Prostate gland (tissue), 2 donors: ENCODE measurements around the gene RNF220. TPM values are rescaled to one million over a fixed set of nuclear protein-coding genes. Genes with fewer than 3 reads are reported as not detected.

Experiments used
- DNase-seq: peaks from one replicate; pipeline ENCODE4 v3.0.0-alpha.2; 2019; ENCODE audit warnings: low spot score
- H3K27ac ChIP-seq, 2 donors: fragments of 200-600 bp; sonication (generic); 2 replicates each; pipeline ENCODE4 v1.5.1; 2017 to 2019
- H3K27me3 ChIP-seq: fragments of 200-600 bp; sonication (generic); replicated peaks from 2 replicates; pipeline ENCODE4 v1.5.1; 2019; ENCODE audit not compliant: insufficient read depth
- H3K36me3 ChIP-seq, 2 donors: fragments of 200-600 bp; sonication (generic); 1 replicate in 1 of 2; 2 replicates in 1 of 2; pipeline versions ENCODE4 v1.5.1 to v1.8.1; 2017 to 2019
- H3K4me1 ChIP-seq: fragments of 200-600 bp; sonication (generic); replicated peaks from 2 replicates; pipeline ENCODE4 v1.5.1; 2019
- H3K4me3 ChIP-seq, 2 donors: fragments of 200-600 bp; sonication (generic); 2 replicates each; pipeline ENCODE4 v1.5.1; 2017 to 2019
- H3K9me3 ChIP-seq: fragments of 200-600 bp; sonication (generic); 2 replicates; pipeline ENCODE4 v1.5.1; 2017
- POLR2A ChIP-seq: fragments of 450-650 bp; IDR thresholded peaks from one replicate; pipeline ENCODE4 v1.6.1; 2016; ENCODE audit warnings: antibody characterized with exemption, mild to moderate bottlenecking
- POLR2AphosphoS5 ChIP-seq: sonication (generic); formaldehyde crosslinking; IDR thresholded peaks from one replicate; pipeline ENCODE4 v1.6.1; 2017; ENCODE audit warnings: antibody characterized with exemption
- WGBS: methylation state at CpG from one replicate; pipeline ENCODE4 v1.1.5; 2018; 5-methylcytosine and 5-hydroxymethylcytosine counted together
- intact Hi-C: fragments of 100-400 bp; cut with DNase I; formaldehyde crosslinking; loops from one replicate; pipeline ENCODE4 v1.14.2; 2022
- total RNA-seq, 2 donors: library from RNA; depleted of rRNA; stranded (reverse); fragments of >200 nt; gene quantifications; one replicate each; pipeline ENCODE4 v1.1.0, GENCODE V29; 2016
- TF ChIP-seq, protein P1 (sequence below), 4 experiments: fragments of 200-600 bp in 2 of 4; fragments of 450-650 bp in 2 of 4; sonication (generic) in 2 of 4; IDR thresholded peaks; 1 replicate in 3 of 4; 2 replicates in 1 of 4; pipeline ENCODE4 v1.5.1; 2016 to 2019; ENCODE audit warnings: antibody characterized with exemption in 4 of 4, mild to moderate bottlenecking in 2 of 4, moderate library complexity in 2 of 4

The RNF220 gene
- total RNA-seq, 2 donors from 2014 or later, result 116 to 147 TPM

DNA sequence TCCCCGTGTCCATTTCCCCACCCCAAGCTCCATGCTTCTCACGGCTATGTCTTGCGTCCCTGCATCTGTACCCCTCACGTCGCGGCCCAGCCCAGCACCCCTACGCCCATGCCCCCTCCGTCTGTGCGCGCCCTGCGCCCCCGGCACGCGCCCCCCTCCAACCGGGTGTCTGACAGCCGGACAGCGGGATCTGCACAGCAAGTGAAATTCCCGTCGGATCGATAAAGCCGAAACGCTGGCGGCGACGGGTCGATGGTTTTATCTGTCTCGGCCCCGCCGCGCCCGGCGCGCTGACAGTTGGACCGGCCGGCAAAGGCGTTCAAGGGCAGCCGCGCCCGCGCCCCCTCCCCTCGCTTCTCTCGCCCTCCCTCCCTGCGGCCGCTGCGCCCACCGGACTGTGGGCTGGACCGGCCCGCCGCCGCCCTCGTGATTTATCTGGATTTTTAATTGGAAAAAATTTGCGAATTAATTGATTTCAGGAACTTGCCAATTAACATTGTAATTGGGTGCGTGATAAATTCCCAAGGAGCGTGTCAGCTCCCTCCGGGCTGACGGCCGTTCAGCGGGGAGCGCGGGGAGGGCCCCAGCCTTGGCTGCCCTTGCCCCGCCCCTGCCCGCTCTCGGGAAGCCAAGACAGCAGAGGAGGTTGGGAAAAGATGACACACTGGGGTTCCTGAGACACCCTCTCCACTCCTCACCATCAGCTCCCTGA is 212.1 kb downstream of the RNF220 start:
- Histone ChIP-seq H3K4me1 (no peaks in the 10 kb centered on the region), H3K27ac (no peak overlapping the region), H3K27me3 (no peaks in the 10 kb centered on the region), H3K9me3 (no peaks in the 10 kb centered on the region), H3K4me3 (peak overlapping the region; percentile 14 to 21), H3K36me3 (no peaks in the 10 kb centered on the region)
- intact Hi-C loops, result no loop called here
- no peak for DNase-seq
- TF ChIP-seq, protein P1, sequence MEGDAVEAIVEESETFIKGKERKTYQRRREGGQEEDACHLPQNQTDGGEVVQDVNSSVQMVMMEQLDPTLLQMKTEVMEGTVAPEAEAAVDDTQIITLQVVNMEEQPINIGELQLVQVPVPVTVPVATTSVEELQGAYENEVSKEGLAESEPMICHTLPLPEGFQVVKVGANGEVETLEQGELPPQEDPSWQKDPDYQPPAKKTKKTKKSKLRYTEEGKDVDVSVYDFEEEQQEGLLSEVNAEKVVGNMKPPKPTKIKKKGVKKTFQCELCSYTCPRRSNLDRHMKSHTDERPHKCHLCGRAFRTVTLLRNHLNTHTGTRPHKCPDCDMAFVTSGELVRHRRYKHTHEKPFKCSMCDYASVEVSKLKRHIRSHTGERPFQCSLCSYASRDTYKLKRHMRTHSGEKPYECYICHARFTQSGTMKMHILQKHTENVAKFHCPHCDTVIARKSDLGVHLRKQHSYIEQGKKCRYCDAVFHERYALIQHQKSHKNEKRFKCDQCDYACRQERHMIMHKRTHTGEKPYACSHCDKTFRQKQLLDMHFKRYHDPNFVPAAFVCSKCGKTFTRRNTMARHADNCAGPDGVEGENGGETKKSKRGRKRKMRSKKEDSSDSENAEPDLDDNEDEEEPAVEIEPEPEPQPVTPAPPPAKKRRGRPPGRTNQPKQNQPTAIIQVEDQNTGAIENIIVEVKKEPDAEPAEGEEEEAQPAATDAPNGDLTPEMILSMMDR (IDR thresholded peaks at IDR 0.05), result no peak
- no peak for TF ChIP-seq POLR2A
- no peak for TF ChIP-seq POLR2AphosphoS5
- 24% methylated on average over 63 of the region's 63 CpGs for WGBS

DNA sequence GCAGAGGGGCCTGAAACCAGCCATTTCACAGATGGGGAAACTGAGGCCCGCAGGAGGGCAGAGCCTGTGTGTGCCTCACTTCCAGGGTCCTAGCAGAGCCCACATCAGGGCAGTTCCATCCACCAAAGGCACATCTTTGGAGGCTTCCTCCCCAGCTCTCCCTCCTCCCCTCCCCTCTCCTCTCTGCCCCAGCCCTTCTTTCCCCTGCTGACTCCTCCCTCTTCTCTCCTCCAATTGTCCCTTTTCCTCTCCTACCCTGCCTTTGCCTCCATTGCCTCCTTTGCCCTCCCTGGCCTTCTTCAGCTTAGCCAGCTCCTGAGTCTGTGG is 212.6 kb downstream of the RNF220 start:
- H3K9me3 ChIP-seq, result no peaks in the 10 kb centered on the region
- no peaks in the 10 kb centered on the region for H3K36me3 ChIP-seq
- H3K4me1 ChIP-seq, result no peaks in the 10 kb centered on the region
- 100% methylated on average over 1 of the region's 1 CpG for WGBS
- DNase-seq, result no peak
- intact Hi-C loops, result no loop called here
- no peak overlapping the region for H3K27ac ChIP-seq
- no peaks in the 10 kb centered on the region for H3K27me3 ChIP-seq
- no peak for TF ChIP-seq POLR2AphosphoS5
- no peak for TF ChIP-seq POLR2A
- TF ChIP-seq, protein P1 (IDR thresholded peaks at IDR 0.05), result no peak
- no peak overlapping the region for H3K4me3 ChIP-seq

DNA sequence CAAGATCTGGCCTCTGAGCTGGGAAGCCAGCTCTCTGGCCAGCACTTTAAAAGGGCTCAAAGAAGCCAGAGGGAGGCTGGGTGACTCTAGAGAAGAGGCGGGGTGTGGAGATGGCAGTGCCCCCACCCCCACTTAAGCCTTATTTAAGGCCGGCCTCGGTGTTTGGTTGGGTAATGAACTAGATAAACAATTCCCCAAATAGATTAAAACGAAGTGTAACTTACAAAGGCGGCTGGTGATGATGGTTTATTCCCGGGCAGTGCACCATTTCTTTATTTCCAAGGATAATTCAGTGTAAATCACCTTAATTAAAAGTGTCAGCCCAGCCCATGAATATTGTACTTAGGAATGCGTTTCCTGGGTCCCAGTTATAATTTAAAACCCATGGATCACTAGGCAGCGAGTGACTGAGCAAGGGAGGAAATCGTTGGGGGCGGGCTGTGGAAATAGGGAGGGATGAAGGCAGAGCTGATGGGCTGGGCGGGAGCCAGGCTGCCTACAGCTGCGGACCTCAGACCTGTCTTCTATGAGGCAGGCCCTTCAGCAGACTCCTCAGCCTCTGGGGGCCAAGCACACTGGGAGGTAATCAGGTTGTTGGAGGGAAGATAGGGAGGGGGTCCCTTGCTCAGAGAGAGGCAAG is 214.3 kb downstream of the RNF220 start:
- no peak overlapping the region for H3K27ac ChIP-seq
- H3K9me3 ChIP-seq, result no peaks in the 10 kb centered on the region
- intact Hi-C loops, result no loop called here
- H3K27me3 ChIP-seq, result no peaks in the 10 kb centered on the region
- WGBS, result 59% methylated on average over 12 of the region's 12 CpGs
- H3K4me3 ChIP-seq, result no peak overlapping the region
- TF ChIP-seq, protein P1 (IDR thresholded peaks at IDR 0.05), result no peak
- TF ChIP-seq POLR2A (no peak), POLR2AphosphoS5 (no peak)
- H3K36me3 ChIP-seq, result no peaks in the 10 kb centered on the region
- H3K4me1 ChIP-seq, result no peaks in the 10 kb centered on the region
- DNase-seq, result no peak

DNA sequence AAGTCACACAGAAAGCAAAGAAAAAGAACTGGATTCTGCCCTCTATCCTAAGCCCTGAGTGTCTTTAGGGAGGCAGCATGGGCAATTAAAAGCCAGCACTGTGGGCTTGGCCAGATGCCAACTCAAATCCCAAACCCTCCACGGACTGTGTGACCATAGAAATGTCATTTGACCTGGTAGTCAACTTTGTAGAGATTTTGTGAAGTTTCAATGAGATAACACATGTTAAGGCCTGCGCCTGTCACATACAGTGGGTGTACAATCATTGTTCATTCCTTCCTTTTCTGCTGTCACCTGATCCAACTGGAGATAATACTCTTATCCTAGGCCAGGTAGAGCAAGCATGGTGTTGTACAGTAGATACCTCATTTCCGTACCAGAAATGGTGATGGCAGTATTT is 215.0 kb downstream of the RNF220 start:
- H3K4me1 ChIP-seq, result no peaks in the 10 kb centered on the region
- WGBS, result 68% methylated on average over 3 of the region's 3 CpGs
- H3K4me3 ChIP-seq, result no peak overlapping the region
- no peak overlapping the region for H3K27ac ChIP-seq
- TF ChIP-seq POLR2AphosphoS5 (no peak), POLR2A (no peak)
- TF ChIP-seq, protein P1 (IDR thresholded peaks at IDR 0.05), result no peak
- no peak for DNase-seq
- H3K36me3 ChIP-seq, result no peaks in the 10 kb centered on the region
- H3K27me3 ChIP-seq, result no peaks in the 10 kb centered on the region
- intact Hi-C loops, result no loop called here
- H3K9me3 ChIP-seq, result no peaks in the 10 kb centered on the region

DNA sequence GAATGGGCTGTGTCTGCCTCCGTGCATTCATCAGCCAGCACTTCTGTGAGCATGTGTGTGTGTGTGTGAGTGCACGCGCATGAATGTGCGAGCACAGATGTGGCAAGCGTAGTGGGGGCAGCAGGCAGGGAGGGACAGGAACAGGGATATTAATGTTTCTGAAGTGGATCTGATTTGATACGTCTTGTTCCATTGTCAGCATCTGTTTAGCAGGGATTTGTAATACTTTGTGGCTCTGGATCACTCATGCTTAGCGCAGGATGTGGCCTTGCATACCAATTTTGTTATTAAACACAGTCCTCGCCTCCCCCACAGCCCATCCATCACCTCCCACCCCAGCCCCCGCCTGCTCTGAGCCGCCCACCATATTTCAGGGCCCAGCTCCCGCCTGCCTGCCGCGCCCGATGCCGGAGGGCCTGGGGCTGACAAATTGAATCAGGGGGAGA is 216.8 kb downstream of the RNF220 start:
- WGBS, result 89% methylated on average over 15 of the region's 15 CpGs
- intact Hi-C loops, result no loop called here
- TF ChIP-seq, protein P1 (IDR thresholded peaks at IDR 0.05), result no peak
- TF ChIP-seq POLR2A (no peak), POLR2AphosphoS5 (no peak)

More for the DNA sequence above, 216.8 kb downstream of the RNF220 start:
- Histone ChIP-seq H3K27me3 (no peaks in the 10 kb centered on the region), H3K4me1 (no peaks in the 10 kb centered on the region), H3K27ac (no peak overlapping the region), H3K36me3 (no peaks in the 10 kb centered on the region), H3K9me3 (no peaks in the 10 kb centered on the region), H3K4me3 (no peak overlapping the region)
- no peak for DNase-seq
